ENCODE data around the gene ARL2.

The ARL2 gene

GRCh38 chr11:65058012-65058411 is 44.1 kb downstream of the ARL2 start:
- no peak overlapping the region for H3K4me3 ChIP-seq (ENCODE audit: low read length)
- DNase-seq (ENCODE audit: low read depth): no peak
- TF ChIP-seq, protein P1, sequence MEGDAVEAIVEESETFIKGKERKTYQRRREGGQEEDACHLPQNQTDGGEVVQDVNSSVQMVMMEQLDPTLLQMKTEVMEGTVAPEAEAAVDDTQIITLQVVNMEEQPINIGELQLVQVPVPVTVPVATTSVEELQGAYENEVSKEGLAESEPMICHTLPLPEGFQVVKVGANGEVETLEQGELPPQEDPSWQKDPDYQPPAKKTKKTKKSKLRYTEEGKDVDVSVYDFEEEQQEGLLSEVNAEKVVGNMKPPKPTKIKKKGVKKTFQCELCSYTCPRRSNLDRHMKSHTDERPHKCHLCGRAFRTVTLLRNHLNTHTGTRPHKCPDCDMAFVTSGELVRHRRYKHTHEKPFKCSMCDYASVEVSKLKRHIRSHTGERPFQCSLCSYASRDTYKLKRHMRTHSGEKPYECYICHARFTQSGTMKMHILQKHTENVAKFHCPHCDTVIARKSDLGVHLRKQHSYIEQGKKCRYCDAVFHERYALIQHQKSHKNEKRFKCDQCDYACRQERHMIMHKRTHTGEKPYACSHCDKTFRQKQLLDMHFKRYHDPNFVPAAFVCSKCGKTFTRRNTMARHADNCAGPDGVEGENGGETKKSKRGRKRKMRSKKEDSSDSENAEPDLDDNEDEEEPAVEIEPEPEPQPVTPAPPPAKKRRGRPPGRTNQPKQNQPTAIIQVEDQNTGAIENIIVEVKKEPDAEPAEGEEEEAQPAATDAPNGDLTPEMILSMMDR (conservative IDR thresholded peaks at IDR 0.05; ENCODE audit: low read depth, low read length): no peak

DNA sequence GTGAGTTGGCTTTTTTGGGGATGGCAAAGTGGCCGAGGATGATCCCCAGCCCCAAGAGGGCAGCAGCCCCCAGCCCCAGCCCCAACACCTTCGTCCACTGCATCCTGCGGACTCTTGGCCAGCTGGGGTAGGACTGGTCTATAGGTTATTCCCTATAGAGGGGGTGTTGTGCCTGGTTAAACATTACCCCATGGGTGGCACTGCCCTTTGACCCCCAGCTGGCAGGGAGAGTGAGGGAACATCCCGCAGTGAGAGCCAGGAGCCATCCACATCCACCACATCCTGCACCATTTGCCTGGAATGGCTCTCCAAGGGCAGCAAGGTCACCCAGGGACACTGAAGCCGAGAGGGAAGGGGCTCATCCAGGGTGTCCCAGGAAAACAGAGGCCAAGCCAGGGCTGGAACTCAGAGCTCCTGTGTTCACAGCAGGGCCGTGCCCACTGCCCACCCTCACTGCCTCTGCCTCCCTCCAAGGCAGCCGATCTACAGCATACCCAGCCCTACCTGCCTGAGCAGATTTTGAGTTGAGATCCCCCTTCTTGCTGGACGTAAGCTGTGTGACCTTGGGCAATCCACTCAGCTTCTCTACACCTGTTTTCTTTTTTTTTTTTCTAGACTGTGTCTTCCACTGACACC is 44.6 kb downstream of the ARL2 start, which contains the start of gene NAALADL1:
TSS of gene NAALADL1 (minus strand) at position 135 of the 636 bp plus-strand sequence. CDS start at position 103, 32 bp downstream.
- TF ChIP-seq, protein P1 (conservative IDR thresholded peaks at IDR 0.05; ENCODE audit: low read depth, low read length): no peak
- DNase-seq (ENCODE audit: low read depth): no peak
- no peak within 1 kb of the TSS for H3K4me3 ChIP-seq (ENCODE audit: low read length)

- DNase-seq (ENCODE audit: low read depth): no peak
- TF ChIP-seq, protein P1 (conservative IDR thresholded peaks at IDR 0.05; ENCODE audit: low read depth, low read length): no peak
Measured at GRCh38 chr11:65059523-65059922, 45.6 kb downstream of the ARL2 start.

DNA sequence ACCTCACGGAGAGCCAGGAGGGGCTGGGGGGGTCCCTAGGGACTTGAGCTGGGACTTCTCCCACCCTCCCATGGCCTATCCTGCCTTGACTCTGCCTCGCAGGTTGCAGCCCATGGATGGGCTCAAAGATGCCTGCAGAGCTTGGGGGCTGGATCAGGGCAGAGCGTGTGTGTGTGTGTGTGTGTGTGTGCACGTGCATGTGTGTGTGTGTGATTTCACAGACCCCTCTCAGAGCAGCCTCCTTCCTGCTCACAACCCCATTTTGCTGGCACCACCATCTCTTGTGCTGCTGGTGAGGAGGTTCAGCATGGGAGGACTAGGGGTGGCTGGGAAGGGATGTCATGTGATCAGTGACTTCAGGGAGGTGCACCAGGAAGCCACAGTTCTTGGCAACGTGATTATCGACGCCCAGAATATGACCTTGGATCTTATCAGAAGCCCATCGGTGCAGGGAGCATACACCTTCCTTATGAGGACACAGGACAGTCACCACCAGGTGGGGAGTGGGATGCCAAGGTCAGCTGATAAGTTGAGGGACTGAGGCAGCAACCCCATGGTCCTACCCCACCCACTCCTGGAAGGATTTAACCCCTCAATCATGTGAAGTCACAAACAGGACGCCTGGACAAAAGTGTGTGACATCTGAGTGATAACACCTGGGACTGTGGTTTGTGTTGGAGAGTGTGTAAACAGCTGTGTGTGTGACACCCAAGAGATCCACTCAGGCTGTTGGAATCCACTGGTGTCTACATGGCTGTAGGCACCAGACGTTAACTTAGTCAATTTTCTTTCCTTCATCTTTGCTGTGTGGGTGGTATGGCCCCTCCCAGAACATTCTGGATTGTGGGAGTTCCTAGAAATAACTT is 46.2 kb downstream of the ARL2 start:
- H3K4me3 ChIP-seq (ENCODE audit: low read length): no peak overlapping the region
- no peak for DNase-seq (ENCODE audit: low read depth)
- TF ChIP-seq, protein P1 (conservative IDR thresholded peaks at IDR 0.05; ENCODE audit: low read depth, low read length): no peak

More at GRCh38 chr11:65059523-65059922, 45.6 kb downstream of the ARL2 start:
- no peak overlapping the region for H3K4me3 ChIP-seq (ENCODE audit: low read length)

DNA sequence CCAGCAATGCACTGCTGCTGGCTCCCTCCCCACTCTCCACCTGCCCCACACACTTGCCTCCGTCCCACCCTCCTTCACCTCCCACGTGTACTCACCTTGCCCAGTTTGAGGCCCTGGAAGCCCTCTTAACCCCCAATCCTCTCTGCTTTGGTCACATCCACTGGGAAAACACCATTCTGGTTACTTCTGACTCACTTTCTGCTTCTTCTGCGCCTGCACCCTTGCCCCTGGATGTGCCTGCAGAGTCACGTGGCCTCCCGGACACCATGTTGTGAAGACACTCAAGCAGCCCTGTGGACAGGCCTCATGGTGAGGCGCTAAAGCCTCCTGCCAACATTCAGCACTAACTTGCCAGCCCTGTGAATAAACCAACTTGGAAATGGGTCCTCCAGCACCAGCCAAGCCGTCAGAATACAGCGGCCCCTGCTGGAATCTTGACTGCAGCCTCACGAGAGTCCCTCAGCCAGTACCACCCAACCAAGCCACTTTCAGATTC is 47.0 kb downstream of the ARL2 start:
- no peak for DNase-seq (ENCODE audit: low read depth)
- TF ChIP-seq, protein P1 (conservative IDR thresholded peaks at IDR 0.05; ENCODE audit: low read depth, low read length): peak; percentile 42
- H3K4me3 ChIP-seq (ENCODE audit: low read length): no peak overlapping the region

DNA sequence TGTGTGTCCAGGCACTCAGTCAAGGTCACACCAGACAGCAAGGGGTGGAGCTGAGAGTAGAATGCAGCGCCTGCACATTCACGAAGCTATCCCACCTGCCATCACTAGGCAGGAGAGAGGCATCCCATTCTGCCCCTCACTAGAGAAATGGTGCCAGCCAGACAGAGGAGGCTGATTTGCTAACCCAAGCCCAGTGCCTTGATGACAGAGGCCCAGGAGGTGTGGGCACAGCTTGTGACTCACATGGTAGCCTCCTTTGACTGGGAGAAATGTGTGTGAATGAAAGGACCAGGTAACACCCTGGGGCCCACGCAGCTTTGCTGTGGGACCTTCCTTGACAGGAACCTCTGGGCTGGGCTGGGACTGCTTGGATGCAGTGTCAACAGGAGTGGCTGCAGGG is 49.6 kb downstream of the ARL2 start:
- H3K4me3 ChIP-seq (ENCODE audit: low read length): no peak overlapping the region
- DNase-seq (ENCODE audit: low read depth): no peak
- TF ChIP-seq, protein P1 (conservative IDR thresholded peaks at IDR 0.05; ENCODE audit: low read depth, low read length): no peak
